Keratinocyte (primary cell): ENCODE results near the gene CTNNA3. TPM values are rescaled to one million over a fixed set of nuclear protein-coding genes. Genes with fewer than 3 reads are reported as not detected.

ENCODE experiments used
- DNase-seq: peaks from one replicate; pipeline ENCODE4 v3.0.0-alpha.2; 2011; ENCODE audit warnings: low read depth, missing footprints, low spot score
- FAIRE-seq: peaks from 2 replicates; lab custom pipeline; 2011; peaks lifted over from hg19 to GRCh38; lab: Jason Lieb, UNC
- H2AFZ ChIP-seq: 2 replicates; pipeline ENCODE4 v1.6.0; 2012; ENCODE audit warnings: low read length, control low read depth, inconsistent platforms; ENCODE audit not compliant: control insufficient read depth
- H3K27ac ChIP-seq: 2 replicates; pipeline ENCODE4 v1.5.1; 2011; ENCODE audit warnings: low read length; ENCODE audit not compliant: control insufficient read depth, insufficient read depth
- H3K27me3 ChIP-seq: 3 replicates; pipeline ENCODE4 v1.6.0; 2011; ENCODE audit warnings: low read length; ENCODE audit not compliant: control insufficient read depth, insufficient read depth; ENCODE audit errors: extremely low read depth
- H3K36me3 ChIP-seq, 2 experiments: 2 replicates in 1 of 2; 3 replicates in 1 of 2; pipeline ENCODE4 v1.5.1; 2011; ENCODE audit warnings: low read length in 2 of 2, mild to moderate bottlenecking in 1 of 2; ENCODE audit not compliant: control insufficient read depth in 2 of 2, insufficient read depth in 2 of 2; ENCODE audit errors: extremely low read depth in 1 of 2
- H3K4me1 ChIP-seq: 3 replicates; pipeline ENCODE4 v1.5.1; 2011; ENCODE audit warnings: low read length; ENCODE audit not compliant: control insufficient read depth, insufficient read depth; ENCODE audit errors: extremely low read depth
- H3K4me2 ChIP-seq: 3 replicates; pipeline ENCODE4 v1.6.0; 2011; ENCODE audit warnings: low read depth, low read length; ENCODE audit not compliant: control insufficient read depth, insufficient read depth; ENCODE audit errors: extremely low read depth
- H3K4me3 ChIP-seq, 3 experiments: fragments of 200-600 bp in 1 of 3; sonication (generic) in 1 of 3; 2 replicates in 2 of 3; 3 replicates in 1 of 3; pipeline ENCODE4 v1.5.1; 2011 to 2016; ENCODE audit warnings: low read length in 3 of 3, mild to moderate bottlenecking in 3 of 3, control low read depth in 2 of 3, inconsistent platforms in 1 of 3, low read depth in 1 of 3, mixed read lengths in 1 of 3, mixed run types in 1 of 3, moderate library complexity in 1 of 3; ENCODE audit not compliant: control insufficient read depth in 2 of 3, insufficient read depth in 2 of 3; ENCODE audit errors: extremely low read depth in 1 of 3
- H3K79me2 ChIP-seq: 2 replicates; pipeline ENCODE4 v1.6.0; 2012; ENCODE audit warnings: low read length; ENCODE audit not compliant: control insufficient read depth, insufficient read depth
- H3K9ac ChIP-seq: 3 replicates; pipeline ENCODE4 v1.6.0; 2011; ENCODE audit warnings: low read length; ENCODE audit not compliant: control insufficient read depth, insufficient read depth; ENCODE audit errors: extremely low read depth
- H3K9me1 ChIP-seq: 3 replicates; pipeline ENCODE4 v1.6.0; 2011; ENCODE audit warnings: low read length; ENCODE audit not compliant: control insufficient read depth, insufficient read depth; ENCODE audit errors: extremely low read depth
- H3K9me3 ChIP-seq: 2 replicates; pipeline ENCODE4 v1.5.1; 2012; ENCODE audit warnings: low read depth, low read length; ENCODE audit not compliant: control insufficient read depth
- H4K20me1 ChIP-seq: 3 replicates; pipeline ENCODE4 v1.6.0; 2011; ENCODE audit warnings: low read length; ENCODE audit not compliant: control insufficient read depth, insufficient read depth; ENCODE audit errors: extremely low read depth
- EZH2 ChIP-seq: IDR thresholded peaks from one replicate; pipeline ENCODE4 v1.6.1; 2012; ENCODE audit warnings: inconsistent platforms, mild to moderate bottlenecking, low read length, moderate library complexity
- dilution Hi-C: fragments of 300-500 bp; cut with MboI; formaldehyde crosslinking; loops from one replicate; pipeline ENCODE4 v1.7.0; 2020; ENCODE audit warnings: low sequenced_read_pairs; ENCODE audit not compliant: extremely low pct_ligation_motif_present
- polyA plus RNA-seq, 5 experiments: library from polyadenylated mRNA; depleted of rRNA in 3 of 5; stranded (reverse) in 3 of 5; stranded (forward) in 1 of 5; unstranded in 1 of 5; fragments of >200 nt; gene quantifications; 1 replicate in 1 of 5; 2 replicates in 3 of 5; 3 replicates in 1 of 5; pipeline versions ENCODE4 v1.2.1 to v1.2.3, GENCODE V29; 2011 to 2012; ENCODE audit warnings: missing spikeins in 2 of 5, low read depth in 1 of 5, low replicate concordance in 1 of 5
- TF ChIP-seq, protein P1 (sequence below), 3 experiments: IDR thresholded peaks in 1 of 3; conservative IDR thresholded peaks in 1 of 3; optimal IDR thresholded peaks in 1 of 3; 2 replicates in 2 of 3; 3 replicates in 1 of 3; pipeline versions ENCODE3 to v1.5.1; 2011; ENCODE audit warnings: low read length in 3 of 3, mild to moderate bottlenecking in 3 of 3, moderate library complexity in 2 of 3, control low read depth in 1 of 3, inconsistent platforms in 1 of 3; ENCODE audit not compliant: insufficient read depth in 2 of 3; ENCODE audit errors: extremely low read depth in 1 of 3

CTNNA3 gene
- polyA plus RNA-seq, 1 donor (not counting 4 experiments of a cell fraction or from before 2014, with no cell fraction given): 0.01 TPM

DNA sequence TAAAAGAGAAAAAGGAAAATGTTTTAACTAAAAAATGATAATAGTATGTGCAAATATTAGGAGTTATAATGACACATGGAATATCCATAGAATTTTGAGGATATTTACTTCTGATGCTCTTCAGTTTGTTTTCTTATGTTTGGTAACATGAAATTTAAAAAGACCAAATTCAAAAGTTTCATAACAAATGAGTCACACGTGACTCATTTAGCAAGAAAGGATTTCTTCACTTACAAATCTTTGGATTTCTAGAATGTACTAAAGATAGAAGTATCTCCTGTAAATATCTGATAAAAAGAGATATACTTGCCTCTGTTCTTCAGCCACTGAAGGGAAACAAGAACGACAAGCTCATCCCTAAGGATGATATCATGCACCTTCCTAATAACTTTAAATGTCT is 1544.6 kb downstream of the CTNNA3 start:
- no peaks in the 10 kb centered on the region for H3K9me3 ChIP-seq
- no peaks in the 10 kb centered on the region for H3K9me1 ChIP-seq
- H3K4me1 ChIP-seq: no peaks in the 10 kb centered on the region
- no peak overlapping the region for H3K4me2 ChIP-seq
- no peak for FAIRE-seq
- no peaks in the 10 kb centered on the region for H3K27me3 ChIP-seq
- no peak overlapping the region for H3K27ac ChIP-seq
- H3K79me2 ChIP-seq: no peaks in the 10 kb centered on the region
- H4K20me1 ChIP-seq: no peaks in the 10 kb centered on the region
- no peak overlapping the region for H3K4me3 ChIP-seq
- TF ChIP-seq, protein P1, sequence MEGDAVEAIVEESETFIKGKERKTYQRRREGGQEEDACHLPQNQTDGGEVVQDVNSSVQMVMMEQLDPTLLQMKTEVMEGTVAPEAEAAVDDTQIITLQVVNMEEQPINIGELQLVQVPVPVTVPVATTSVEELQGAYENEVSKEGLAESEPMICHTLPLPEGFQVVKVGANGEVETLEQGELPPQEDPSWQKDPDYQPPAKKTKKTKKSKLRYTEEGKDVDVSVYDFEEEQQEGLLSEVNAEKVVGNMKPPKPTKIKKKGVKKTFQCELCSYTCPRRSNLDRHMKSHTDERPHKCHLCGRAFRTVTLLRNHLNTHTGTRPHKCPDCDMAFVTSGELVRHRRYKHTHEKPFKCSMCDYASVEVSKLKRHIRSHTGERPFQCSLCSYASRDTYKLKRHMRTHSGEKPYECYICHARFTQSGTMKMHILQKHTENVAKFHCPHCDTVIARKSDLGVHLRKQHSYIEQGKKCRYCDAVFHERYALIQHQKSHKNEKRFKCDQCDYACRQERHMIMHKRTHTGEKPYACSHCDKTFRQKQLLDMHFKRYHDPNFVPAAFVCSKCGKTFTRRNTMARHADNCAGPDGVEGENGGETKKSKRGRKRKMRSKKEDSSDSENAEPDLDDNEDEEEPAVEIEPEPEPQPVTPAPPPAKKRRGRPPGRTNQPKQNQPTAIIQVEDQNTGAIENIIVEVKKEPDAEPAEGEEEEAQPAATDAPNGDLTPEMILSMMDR (optimal IDR thresholded peaks at IDR 0.05 in 1 of 3, IDR thresholded peaks at IDR 0.05 in 1 of 3, conservative IDR thresholded peaks at IDR 0.05 in 1 of 3; ENCODE audit: extremely low read depth in 1 of 3, insufficient read depth in 2 of 3, low read length in 3 of 3): no peak
- TF ChIP-seq EZH2: no peak
- dilution Hi-C loops: no loop called here
- H3K9ac ChIP-seq: no peak overlapping the region
- no peaks in the 10 kb centered on the region for H3K36me3 ChIP-seq
- no peak overlapping the region for H2AFZ ChIP-seq
- DNase-seq: no peak

DNA sequence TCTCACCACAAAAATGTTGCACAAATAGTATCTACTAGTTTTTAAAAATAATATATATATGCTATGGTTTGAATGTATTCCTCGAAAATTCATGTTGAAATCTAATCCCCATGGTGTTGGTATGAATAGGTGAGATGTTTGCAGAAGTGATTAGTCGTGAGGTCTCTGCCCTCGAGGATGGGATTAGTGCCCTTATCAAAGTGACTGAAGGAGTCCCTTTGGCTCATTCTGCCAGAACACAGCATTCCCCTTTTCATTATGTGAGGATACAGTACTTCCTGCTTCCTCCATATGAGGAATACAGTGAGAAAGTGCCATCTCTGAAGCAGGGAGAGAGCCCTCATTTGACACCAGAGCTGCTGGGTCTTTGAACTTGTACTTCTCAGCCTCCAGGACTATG is 1547.7 kb downstream of the CTNNA3 start:
- Histone ChIP-seq H3K9ac (no peak overlapping the region), H3K4me1 (no peaks in the 10 kb centered on the region), H3K36me3 (no peaks in the 10 kb centered on the region), H3K27ac (no peak overlapping the region), H3K79me2 (no peaks in the 10 kb centered on the region), H3K9me1 (no peaks in the 10 kb centered on the region), H3K4me2 (no peak overlapping the region), H2AFZ (no peak overlapping the region), H3K27me3 (no peaks in the 10 kb centered on the region), H3K4me3 (no peak overlapping the region), H3K9me3 (no peaks in the 10 kb centered on the region), H4K20me1 (no peaks in the 10 kb centered on the region)
- DNase-seq: no peak
- FAIRE-seq: no peak
- TF ChIP-seq EZH2: no peak
- TF ChIP-seq, protein P1 (optimal IDR thresholded peaks at IDR 0.05 in 1 of 3, IDR thresholded peaks at IDR 0.05 in 1 of 3, conservative IDR thresholded peaks at IDR 0.05 in 1 of 3; ENCODE audit: extremely low read depth in 1 of 3, insufficient read depth in 2 of 3, low read length in 3 of 3): no peak
- dilution Hi-C loops: no loop called here
